Measurements from ENCODE around the gene UBE2I.
"Not testable (repeated sequence)": the region's sequence is repeated elsewhere in the genome, so short reads cannot be mapped to it uniquely, and the experiment has no call there.

Gene UBE2I

DNA sequence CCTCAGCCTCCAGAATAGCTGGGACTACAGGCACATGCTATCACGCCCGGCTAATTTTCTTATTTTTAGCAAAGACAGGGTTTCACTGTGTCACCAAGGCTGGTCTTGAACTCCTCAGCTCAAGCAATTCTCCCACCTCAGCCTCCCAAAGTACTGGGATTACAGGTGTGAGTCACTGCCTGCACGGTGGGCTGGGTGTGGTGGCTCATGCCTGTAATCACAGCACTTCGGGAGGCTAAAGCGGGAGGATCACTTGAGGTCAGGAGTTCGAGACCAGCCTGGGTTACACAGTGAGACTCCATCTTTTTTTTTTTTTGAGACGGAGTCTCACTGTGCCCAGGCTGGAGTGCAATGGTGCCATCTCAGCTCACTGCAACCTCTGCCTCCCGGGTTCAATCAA is 16.6 kb upstream of the UBE2I start:
- DNase-seq (ENCODE audit: low read depth, low spot score): not testable (repeated sequence)

DNA sequence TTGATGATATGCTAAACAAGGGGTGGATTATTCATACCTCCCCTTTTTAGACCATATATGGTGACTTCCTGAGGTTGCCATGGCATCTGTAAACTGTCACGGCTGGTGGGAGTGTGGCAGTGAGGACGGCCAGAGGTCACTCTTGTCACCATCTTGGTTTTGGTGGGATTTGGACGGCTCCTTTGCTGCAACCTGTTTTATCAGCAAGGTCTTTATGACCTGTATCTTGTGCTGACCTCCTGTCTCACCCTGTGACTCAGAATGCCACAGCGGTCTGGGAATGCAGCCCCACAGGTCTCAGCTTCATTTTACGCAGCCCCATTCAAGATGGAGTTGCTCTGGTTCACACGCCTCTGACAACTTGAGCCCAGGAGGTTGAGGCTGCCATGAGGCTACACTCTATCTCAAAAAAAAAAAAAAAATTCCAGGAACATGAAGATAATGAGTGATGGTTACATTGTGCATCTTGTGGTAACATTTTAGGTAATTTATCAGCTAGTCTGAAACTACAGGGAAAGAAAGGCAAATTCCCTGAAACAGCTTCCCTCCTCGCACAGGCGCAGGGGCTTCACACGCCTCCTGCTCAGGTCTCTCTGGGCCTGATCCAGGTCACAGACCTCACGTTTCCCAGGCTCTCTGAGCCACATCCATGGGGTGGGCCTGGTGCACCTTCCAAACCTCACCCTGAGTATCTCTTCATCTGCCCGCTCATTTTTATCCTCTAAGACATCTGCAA is 15.3 kb upstream of the UBE2I start:
- DNase-seq (ENCODE audit: low read depth, low spot score): no peak

DNA sequence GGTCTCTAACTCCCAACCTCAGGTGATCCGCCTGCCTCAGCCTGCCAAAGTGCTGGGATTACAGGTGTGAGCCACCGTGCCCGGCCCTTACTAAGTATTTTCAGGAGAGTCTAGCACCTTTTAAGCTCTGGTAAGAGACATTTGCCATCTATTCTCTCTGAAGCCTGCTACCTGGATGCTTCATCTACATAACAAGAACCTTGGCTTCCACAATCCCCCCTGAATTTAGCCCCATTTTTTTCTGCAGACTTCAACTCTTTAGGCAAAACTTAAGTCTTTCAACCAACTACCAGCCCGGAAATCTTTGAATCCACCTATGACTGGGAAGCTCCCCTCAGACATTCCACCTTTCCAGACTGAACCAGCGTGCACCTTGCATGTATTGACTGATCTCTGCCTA is 14.0 kb upstream of the UBE2I start:
- DNase-seq (ENCODE audit: low read depth, low spot score): no peak

DNA sequence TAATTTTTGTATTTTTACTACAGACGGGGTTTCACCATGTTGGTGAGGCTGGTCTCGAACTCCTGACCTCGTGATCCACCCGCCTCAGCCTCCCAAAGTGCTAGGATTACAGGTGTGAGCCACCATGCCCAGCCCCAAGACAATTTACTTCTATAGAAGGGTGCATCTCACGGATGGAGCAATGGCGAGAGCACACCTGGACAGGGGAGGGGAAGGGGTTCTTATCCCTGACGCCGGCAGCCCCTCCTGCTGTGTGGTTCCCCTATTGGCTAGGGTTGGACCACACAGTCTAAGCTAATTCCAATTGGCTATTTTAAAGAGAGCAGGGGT is 12.8 kb upstream of the UBE2I start:
- DNase-seq (ENCODE audit: low read depth, low spot score): not testable (repeated sequence)

DNA sequence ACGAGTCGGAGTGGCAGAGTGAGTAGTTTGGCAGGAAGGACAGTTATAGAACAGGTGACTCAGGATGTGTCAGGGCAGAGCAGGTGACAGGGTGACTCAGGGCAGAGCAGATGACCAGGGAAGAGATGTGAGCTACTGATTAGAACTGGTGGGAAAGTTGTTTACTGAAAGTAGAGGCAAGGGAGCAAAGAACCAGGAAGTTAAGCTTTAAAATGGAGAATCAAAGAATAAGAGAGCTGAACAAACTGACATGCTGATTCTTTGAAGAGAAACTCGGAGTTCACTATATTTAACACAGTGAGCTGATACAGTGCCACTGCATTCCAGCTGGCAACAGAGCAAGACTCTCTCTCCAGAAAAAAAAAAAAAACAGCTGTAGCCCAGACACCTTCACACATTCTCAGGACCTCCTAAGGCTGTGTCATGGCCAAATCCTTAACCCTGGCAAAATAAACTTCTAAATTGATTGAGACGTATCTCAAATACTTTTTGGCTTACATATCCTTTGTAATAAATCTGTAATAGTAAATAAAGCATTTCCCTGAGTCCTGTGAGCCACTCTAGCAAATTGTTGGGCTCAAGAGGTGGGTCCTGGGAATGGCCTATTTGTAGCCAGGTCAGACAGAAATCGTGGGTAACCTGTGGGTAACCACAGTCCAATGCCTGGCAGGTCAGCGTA is 12.3 kb upstream of the UBE2I start:
- DNase-seq (ENCODE audit: low read depth, low spot score): no peak

DNA sequence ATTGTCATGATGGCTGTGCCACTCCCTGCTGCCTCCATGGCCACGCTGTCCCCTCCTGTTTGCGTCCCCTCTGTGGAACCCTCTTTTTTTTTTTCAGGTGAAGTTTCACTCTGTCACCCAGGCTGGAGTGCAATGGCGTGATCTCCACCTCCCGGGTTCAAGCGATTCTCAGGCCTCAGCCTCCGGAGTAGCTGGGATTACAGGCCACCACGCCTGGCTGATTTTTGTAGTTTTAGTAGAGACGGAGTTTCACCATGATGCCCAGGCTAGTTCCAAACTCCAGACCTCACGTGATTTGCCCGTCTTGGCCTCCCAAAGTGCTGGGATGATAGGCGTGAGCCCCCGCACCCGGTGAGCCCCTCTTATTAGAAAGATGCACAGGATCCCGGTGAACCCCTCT is 11.0 kb upstream of the UBE2I start:
- no peak for DNase-seq (ENCODE audit: low read depth, low spot score)

DNA sequence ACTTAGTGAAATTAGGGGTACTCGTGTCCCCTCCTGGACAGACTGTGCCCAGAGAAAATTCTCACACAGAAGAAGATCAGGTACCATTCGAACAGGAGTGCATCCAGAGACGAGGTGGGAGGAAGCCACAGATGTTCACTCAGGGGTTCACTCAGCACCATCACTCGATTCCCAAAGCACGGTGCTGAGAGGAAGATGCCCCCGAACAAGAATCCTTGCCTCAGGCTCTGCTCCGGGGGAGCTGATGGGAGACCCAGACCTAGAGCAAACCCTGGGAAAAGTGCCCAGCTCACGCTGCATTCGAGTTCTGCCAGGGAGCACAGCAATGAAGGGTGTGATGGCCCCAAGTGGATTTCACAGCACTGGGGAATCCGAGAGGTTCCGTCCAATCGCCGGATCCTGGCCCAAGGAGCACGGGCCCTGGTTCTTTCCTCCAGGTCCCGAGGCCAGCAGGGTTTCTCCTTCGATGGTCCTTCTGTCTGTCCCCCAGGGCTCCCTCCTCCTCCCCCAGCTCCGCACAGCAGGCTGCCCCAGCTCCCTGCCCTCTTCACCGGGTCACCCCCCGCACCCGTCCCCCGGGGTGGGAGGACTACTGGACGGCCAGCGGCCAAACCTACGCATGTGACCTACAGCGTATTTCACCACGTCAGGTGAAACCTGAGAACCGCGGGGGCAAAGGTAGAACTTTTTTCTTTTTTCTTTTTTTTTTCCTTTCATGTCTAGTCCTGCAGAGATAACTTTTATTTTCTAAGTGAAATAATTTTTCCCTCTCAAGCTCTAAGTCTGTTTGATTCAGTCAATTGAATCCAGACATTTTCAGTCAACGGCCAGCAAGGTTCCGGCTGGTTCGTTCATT is 10.2 kb upstream of the UBE2I start:
- DNase-seq (ENCODE audit: low read depth, low spot score): no peak

DNA sequence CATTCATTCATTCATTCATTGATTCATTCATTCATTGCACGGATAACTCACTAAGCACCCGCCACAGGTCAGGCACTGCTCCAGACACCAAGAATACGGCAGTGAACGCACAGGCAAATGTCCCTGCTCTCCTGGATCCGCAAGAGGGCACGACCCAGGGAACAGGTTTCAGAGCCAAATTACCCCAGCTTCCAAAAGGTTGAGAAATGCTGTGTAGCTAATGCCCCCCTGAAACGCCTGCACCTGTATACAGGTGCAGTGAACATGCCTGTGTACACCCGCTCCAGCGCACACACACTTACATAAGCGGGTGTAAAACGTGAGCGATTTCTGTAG is 9.6 kb upstream of the UBE2I start:
- DNase-seq (ENCODE audit: low read depth, low spot score): no peak

DNA sequence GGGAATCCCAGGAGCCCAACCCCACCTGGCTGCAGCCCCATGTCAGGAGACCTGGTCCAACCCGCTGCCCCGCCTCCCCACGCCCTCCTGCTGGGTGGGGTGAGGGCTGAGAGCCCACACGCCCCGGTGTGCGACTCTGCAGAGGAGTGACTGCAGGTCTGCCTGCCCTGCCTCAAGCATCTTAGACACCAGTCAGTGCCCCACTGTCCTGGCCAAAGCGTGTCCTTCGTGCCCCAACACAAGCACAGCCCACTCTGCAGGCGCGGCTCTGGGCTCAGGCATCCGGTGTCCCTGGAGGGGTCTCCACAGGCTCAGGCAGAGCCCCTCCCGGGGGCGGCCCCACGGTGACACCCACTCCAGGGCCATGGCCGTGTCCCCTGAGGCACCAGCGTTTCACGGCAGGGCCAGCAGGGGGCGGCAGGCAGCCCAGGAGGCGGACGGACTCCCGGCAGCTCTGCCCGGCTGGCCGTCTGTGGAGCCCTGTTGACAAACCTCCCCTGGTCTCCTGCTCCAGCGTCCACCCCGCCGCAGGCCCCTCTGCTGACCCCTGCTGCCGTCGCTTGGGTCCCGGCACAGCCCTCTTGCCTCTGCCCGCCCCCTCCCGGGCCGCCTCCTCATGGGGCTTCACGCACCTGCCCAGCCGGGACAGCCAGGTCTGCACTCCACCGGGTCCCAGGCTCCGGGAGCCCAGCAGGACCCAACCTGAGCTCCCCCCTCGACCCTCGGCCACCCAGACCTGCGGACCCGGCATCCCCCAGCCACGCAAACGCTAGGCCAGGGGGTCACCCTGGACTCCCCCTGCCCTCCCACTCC is 8.6 kb upstream of the UBE2I start:
- no peak for DNase-seq (ENCODE audit: low read depth, low spot score)

DNA sequence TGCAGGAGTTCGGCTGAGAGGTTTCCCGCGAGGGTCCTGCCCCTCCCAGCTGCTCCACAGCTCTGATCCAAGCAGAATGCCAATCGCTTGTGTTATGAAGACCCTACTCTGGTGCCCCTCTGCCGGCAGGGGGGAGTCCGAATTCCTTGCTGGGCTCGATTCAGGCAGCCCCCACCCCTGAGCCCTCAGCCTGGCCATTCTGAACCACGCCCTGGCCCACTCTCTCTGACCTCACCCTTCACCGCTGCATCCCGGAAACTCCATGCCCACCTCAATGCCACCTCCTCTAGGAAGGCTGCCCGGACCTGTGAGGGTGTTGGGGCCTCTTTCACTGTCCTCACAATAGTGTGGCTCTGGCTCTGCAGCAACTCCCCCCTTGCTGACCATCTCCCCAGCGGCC is 7.9 kb upstream of the UBE2I start:
- no peak for DNase-seq (ENCODE audit: low read depth, low spot score)

DNA sequence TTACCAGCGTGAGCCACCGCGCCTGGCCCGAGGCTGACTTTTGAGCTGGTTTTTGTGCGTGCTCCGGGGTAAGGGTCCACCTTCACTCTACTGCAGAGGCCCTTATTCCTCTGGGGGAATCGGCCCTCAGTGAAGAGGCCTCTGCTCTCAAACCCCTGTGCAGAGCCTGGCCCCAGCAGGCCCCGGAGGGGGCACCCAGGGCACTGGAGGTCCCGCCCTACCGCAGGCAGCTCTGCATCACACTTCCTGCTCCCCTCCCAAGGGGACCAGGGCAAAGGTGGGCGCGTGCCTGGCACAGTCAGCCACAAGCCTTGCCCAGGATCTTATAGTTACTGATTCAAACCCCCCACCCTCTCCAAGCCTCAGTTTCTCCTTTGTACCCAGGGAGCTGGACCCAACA is 3.6 kb upstream of the UBE2I start:
- DNase-seq (ENCODE audit: low read depth, low spot score): no peak

DNA sequence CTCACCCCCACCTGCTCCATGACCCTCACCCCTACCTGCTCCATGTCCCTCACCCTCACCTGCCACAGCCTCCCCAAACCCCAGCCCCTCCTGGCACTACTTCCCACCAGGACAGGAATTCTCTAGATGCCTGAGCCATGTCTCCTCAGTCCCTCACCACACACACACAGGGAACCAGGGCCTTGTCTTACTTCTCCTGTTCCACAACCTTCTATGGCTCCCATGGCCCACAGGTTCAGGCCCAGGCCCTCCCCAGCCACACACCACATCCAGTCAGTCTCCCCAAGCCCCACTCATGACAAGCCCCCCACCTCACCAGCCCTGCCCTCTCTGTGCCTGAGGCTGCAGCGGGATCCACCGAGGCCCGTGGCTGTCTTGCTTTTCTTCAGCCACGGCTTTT is 3.1 kb upstream of the UBE2I start:
- no peak for DNase-seq (ENCODE audit: low read depth, low spot score)

DNA sequence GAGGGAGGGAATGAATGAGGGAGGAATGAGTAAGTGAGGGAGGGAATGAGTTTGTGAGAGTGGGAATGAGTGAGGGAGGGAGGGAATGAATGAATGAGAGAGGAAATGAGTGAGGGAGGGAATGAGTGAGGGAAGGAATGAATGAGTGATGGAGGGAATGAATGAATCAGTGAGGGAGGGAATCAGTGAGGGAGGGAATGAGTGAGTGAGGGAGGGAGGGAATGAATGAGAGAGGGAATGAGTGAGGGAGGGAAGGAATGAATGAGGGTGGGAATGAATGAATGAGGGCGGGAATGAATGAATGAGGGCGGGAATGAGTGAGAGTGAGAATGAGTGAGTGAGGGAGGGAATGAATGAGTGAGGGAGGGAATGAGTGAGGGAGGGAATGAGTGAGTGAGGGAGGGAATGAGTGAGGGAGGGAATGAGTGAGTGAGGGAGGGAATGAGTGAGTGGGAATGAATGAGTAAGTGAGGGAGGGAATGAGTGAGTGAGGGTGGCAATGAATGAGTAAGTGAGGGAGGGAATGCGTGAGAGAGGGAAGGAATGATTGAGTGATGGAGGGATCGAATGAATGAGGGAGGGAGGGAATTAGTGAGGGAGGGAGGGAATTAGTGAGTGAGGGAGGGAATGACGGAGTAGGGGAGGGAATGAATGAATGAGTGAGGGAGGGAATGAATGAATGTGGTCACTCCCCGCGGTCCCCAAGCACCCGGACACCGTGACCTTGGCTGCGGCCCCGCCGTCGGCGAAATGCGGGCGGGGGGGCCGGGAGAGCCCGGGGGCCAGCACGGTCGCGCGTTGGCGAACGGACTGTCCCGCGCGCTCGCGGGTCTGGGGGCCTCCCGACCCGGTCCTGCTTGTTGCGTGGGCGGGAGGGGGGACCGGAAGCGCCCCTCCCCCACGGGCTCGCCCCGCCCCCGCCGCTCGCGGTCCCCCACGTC is 1.1 kb upstream of the UBE2I start:
- DNase-seq (ENCODE audit: low read depth, low spot score): no peak

DNA sequence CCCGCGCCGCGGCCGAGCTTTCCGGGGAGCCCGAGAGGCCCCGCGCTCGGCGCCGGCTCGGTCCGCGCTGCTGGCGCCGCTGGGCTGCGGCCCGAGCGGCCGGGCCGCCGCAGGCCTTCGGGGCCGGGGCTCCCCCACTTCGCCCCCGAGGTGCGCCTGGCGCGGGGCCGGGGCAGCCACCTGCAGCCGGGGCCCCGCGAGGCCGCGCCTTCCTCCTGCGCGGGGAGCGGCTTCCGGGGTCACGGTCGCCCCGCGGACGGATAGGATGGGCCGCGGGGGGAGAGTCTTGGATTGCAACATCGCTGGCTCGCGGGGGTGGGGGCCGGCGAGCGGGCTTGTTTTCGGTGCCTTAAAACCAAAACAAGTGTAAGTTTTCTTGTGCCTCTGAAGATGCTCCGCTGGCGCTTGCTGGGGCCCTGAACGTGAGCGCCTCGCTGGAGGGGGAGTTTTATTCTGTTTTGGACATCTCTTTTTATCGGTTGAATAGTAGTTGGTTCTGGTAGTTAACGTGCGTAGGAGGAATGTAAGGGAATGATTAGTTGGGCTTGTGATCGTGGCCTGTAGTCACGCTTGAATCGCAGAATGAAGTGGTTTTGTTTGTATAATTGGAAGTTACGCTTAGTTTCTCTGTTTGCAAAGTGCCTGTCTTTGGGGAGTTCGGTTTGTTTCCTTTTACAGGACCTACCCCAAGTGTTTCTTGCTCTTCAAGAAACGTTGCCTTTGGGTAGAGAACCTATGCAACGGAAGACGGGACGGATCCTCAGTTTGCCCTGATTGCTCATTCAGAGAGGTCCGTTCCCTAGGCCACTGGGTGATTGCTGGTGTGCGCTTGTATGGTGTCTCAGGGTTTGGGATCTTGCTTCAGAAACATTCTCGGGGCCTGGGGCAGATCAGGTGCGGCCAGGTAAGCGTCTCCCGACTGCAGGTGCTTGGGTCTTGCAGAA is 724 bp downstream of the UBE2I start:
- no peak for DNase-seq (ENCODE audit: low read depth, low spot score)

DNA sequence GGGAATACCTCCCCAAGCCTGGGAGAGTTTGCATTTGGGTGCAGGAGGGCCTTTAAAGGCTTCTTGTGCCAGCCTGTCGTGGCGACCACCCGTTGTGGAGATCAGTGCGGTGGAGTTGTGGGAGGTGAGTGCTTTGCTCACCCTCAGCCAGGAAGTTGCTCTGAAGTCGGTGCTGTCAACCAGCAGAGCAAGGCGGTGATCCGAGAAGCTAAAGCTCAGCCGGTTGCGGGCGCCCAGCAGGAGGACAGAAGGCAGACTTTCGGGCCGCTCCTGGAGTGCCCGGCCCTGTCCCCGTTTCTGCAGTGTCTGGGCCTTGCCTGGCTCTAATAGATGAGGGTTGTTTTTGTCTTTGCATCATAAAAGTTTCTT is 1.4 kb downstream of the UBE2I start:
- no peak for DNase-seq (ENCODE audit: low read depth, low spot score)

DNA sequence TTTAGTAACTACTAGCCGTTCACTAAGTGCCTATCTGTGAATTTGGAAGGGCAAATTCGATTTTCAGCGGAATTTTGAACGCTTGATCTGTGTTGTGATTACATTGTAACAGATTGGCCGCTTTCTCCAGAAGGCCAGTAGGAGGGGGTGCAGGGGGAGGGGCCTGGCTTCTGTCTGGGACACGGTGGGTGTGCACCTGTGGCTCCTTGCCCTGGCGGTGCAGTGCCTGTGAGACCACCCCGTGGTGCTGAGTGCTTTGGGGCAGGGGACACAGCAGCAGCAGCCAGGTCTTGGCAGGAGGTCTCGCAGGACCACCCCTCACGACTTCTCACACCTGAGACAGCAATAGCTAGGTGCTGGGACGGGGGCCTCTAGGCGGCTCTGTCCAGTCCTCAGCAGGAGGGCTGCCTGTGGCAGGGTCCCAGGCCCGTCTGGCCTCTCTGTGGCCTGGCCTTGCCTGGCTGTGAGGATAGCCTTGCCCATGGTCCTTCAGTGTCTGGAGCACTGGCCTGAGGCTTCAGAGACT is 1.8 kb downstream of the UBE2I start:
- no peak for DNase-seq (ENCODE audit: low read depth, low spot score)

DNA sequence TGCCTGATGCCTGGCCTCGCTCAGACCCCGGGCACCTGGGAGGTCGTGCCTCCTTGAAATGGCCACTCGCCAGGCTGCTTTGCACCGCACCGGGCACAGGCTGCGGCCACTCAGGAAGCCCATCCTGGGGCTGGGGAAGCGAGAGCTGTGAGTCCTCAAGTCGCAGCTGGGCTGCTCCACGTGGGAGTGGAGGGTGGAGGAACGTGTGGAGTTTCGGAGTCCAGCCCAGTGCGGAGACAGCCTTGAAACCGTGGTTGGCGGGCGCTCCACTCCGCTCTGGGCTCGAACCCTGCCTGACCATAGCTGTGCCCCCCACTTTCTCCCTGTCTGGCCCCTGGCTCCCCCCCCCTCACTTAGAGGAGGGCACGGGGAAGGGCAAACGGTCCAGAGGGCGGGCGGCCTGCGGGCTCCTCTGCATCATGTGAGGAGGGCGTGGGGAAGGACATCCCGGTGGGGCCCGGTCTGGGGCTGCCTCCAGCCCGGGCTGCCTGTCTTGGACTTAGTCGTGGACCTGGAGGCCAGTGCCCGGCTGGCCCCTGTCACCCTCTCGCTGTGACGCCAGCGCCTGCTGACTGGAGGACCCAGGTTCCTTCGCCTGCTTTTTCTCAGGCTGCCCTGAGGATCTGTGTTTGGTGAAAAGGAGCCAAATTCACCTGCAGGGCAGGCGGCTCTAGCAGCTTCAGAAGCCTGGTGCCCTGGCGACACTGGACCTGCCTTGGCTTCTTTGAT is 2.5 kb downstream of the UBE2I start:
- no peak for DNase-seq (ENCODE audit: low read depth, low spot score)

DNA sequence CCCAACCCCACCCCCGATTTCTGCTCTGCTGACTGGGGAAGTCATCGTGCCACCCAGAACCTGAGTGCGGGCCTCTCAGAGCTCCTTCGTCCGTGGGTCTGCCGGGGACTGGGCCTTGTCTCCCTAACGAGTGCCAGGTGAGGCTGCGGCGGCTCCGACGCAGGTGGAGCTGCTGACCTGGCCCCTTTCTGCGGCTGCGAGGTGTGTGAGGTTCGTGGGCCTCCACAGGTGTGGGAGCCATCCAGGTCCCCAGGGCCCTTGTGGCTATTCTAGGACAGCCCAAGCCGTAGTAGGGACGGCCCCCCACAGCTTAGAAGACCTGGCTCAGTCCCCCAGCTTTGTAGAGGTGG is 3.0 kb downstream of the UBE2I start:
- DNase-seq (ENCODE audit: low read depth, low spot score): no peak

DNA sequence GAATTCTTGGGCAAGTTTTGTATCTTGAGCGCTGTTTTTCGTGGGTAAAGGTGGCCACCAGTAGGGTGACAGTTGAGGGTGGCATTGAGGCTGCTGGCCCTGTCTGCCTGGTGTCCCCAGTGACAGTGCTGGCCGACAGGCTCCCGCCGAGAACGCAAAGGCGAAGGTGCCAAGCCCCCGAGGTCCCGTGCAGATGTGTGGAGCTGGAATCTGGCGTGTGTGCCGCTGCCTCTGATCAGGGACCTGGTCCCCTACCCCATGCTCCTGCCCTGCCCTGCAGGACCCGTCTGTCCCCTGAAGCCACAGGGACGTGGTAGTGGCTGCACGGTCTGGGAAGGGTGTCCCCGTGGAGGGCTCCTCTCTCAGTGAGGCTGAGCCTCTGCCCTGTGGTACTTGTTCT is 3.5 kb downstream of the UBE2I start:
- no peak for DNase-seq (ENCODE audit: low read depth, low spot score)
